GM19452 (cell line): ENCODE data around the gene SGPP2.
A peak's percentile ranks its signal among the peaks of the same experiment; 100 is the strongest.
"Not testable (repeated sequence)": the region's sequence is repeated elsewhere in the genome, so short reads cannot be mapped to it uniquely, and the experiment has no call there.

Experiments
- ATAC-seq: cut with Tn5 transposase; IDR thresholded peaks from one replicate; pipeline ENCODE4 v1.9.1; 2021; ENCODE audit not compliant: unreplicated experiment

The SGPP2 gene

GRCh38 chr2:222424276-222424728 is at the start of gene SGPP2:
Gene SGPP2, plus strand, starts transcription at chr2:222424543. Its CDS starts 60 bp downstream, at chr2:222424603.
- peak; percentile 23 for ATAC-seq

- ATAC-seq = no peak
These were observed 48.5 kb upstream of the SGPP2 start for GRCh38 chr2:222375798-222376197.

- ATAC-seq = no peak
These were observed 43.9 kb upstream of the SGPP2 start for GRCh38 chr2:222380456-222380855.

- ATAC-seq = no peak
These were observed 42.8 kb upstream of the SGPP2 start for GRCh38 chr2:222381566-222381965.

- no peak for ATAC-seq
These were observed 41.1 kb upstream of the SGPP2 start for GRCh38 chr2:222383255-222383654.

- no peak for ATAC-seq
These were observed 32.5 kb upstream of the SGPP2 start for GRCh38 chr2:222391743-222392285.

GRCh38 chr2:222393733-222394267 is 30.5 kb upstream of the SGPP2 start:
- no peak for ATAC-seq

GRCh38 chr2:222398446-222398885 is 25.9 kb upstream of the SGPP2 start:
- no peak for ATAC-seq

- ATAC-seq = no peak
These were observed 25.1 kb upstream of the SGPP2 start for GRCh38 chr2:222399038-222399783.

GRCh38 chr2:222404151-222404905 is 20.0 kb upstream of the SGPP2 start:
- no peak for ATAC-seq

GRCh38 chr2:222408684-222409083 is 15.7 kb upstream of the SGPP2 start:
- ATAC-seq = no peak

- no peak for ATAC-seq
These were observed 13.8 kb upstream of the SGPP2 start for GRCh38 chr2:222410534-222410933.

GRCh38 chr2:222412334-222412733 is 12.0 kb upstream of the SGPP2 start:
- not testable (repeated sequence) for ATAC-seq

- ATAC-seq = no peak
These were observed 10.9 kb upstream of the SGPP2 start for GRCh38 chr2:222413295-222413911.

- no peak for ATAC-seq
These were observed 5.6 kb upstream of the SGPP2 start for GRCh38 chr2:222418739-222419138.

- ATAC-seq = no peak
These were observed 3.8 kb upstream of the SGPP2 start for GRCh38 chr2:222420508-222420907.

GRCh38 chr2:222421626-222422025 is 2.7 kb upstream of the SGPP2 start:
- no peak for ATAC-seq

GRCh38 chr2:222423186-222423585 is 1.2 kb upstream of the SGPP2 start:
- ATAC-seq = no peak

- ATAC-seq = peak; percentile 22
These were observed 589 bp upstream of the SGPP2 start for GRCh38 chr2:222423632-222424275.
